A549 (cell line): Measurements from ENCODE around the gene PARVB. TPM values are rescaled to one million over a fixed set of nuclear protein-coding genes. Genes with fewer than 3 reads are reported as not detected.

Experiments
- ATAC-seq, 2 experiments: fragments of 200-7000 bp in 1 of 2; fragments of >200 bp in 1 of 2; cut with Nextera tagmentation in 1 of 2; cut with Tn5 transposase in 1 of 2; 3 replicates each; pipeline versions ENCODE4 v1.8.0 to v1.9.1; 2018 to 2020; ENCODE audit warnings: mild to moderate bottlenecking in 1 of 2, moderate library complexity in 1 of 2
- CTCF ChIA-PET: fragments of 300-600 bp; sonication (Branson Sonifier 250); formaldehyde crosslinking; extraction: SDS; loops from one replicate; lab custom pipeline; 2021; ENCODE audit warnings: antibody characterized with exemption, inconsistent platforms; lab: Yijun Ruan, JAX
- POLR2A ChIA-PET: fragments of 350-600 bp; formaldehyde crosslinking; extraction: SDS; loops from one replicate; lab custom pipeline; 2021; ENCODE audit warnings: antibody characterized with exemption, inconsistent platforms; lab: Yijun Ruan, JAX
- DNase-seq, 2 experiments: peaks; one replicate each; pipeline versions ENCODE4 v3.0.0 to v3.0.0-alpha.2; 2011 to 2016; ENCODE audit warnings: low read depth in 1 of 2, low spot score in 1 of 2
- FAIRE-seq: peaks from 2 replicates; lab custom pipeline; 2011; peaks lifted over from hg19 to GRCh38; lab: Jason Lieb, UNC
- H3K27ac ChIP-seq, 2 experiments: fragments of >200 bp; sonication (Bioruptor Twin); formaldehyde crosslinking; 3 replicates each; pipeline ENCODE4 v1.5.1; 2016 to 2017
- H3K4me1 ChIP-seq: fragments of >200 bp; sonication (Bioruptor Twin); formaldehyde crosslinking; 3 replicates; pipeline ENCODE4 v1.6.1; 2016
- H3K4me2 ChIP-seq: fragments of >200 bp; sonication (Bioruptor Twin); formaldehyde crosslinking; 3 replicates; pipeline ENCODE4 v1.6.1; 2016
- H3K4me3 ChIP-seq: fragments of >200 bp; sonication (Bioruptor Twin); formaldehyde crosslinking; 3 replicates; pipeline ENCODE4 v1.5.1; 2016
- H3K9me3 ChIP-seq: fragments of >200 bp; sonication (Bioruptor Twin); formaldehyde crosslinking; 3 replicates; pipeline ENCODE4 v1.6.1; 2016
- CBX8 ChIP-seq: fragments of 200-600 bp; sonication (generic); IDR thresholded peaks from 2 replicates; pipeline ENCODE4 v1.6.1; 2016
- CEBPB ChIP-seq, 2 experiments: fragments of >200 bp in 1 of 2; sonication (Bioruptor Twin) in 1 of 2; formaldehyde crosslinking in 1 of 2; IDR thresholded peaks; 2 replicates each; pipeline ENCODE4 v1.6.1; 2012 to 2016
- CHD2 ChIP-seq: fragments of 150-350 bp; IDR thresholded peaks from 2 replicates; pipeline ENCODE4 v1.6.1; 2014; ENCODE audit warnings: low read length; ENCODE audit not compliant: partially characterized antibody
- CTCF ChIP-seq: fragments of >200 bp; sonication (Bioruptor Twin); formaldehyde crosslinking; IDR thresholded peaks from 3 replicates; pipeline ENCODE4 v1.5.1; 2016
- ESRRA ChIP-seq: fragments of 150-350 bp; IDR thresholded peaks from 2 replicates; pipeline ENCODE4 v1.6.1; 2014; ENCODE audit warnings: mild to moderate bottlenecking, low read length, borderline replicate concordance
- FOXS1 ChIP-seq: fragments of 250-450 bp; sonication (Bioruptor Pico); IDR thresholded peaks from 2 replicates; pipeline ENCODE4 v1.5.0; 2020; ENCODE audit warnings: mild to moderate bottlenecking, moderate library complexity
- HOXA7 ChIP-seq: fragments of 250-450 bp; sonication (Bioruptor Pico); IDR thresholded peaks from 2 replicates; pipeline ENCODE4 v1.5.0; 2020; ENCODE audit warnings: mild to moderate bottlenecking, moderate library complexity
- HOXB5 ChIP-seq: fragments of 250-450 bp; sonication (Bioruptor Pico); IDR thresholded peaks from 2 replicates; pipeline ENCODE4 v1.5.0; 2020; ENCODE audit warnings: mild to moderate bottlenecking, moderate library complexity
- JUNB ChIP-seq: fragments of >200 bp; sonication (Bioruptor Twin); formaldehyde crosslinking; IDR thresholded peaks from 2 replicates; pipeline ENCODE4 v1.6.1; 2016
- KDM1A ChIP-seq: fragments of 200-600 bp; sonication (generic); IDR thresholded peaks from 2 replicates; pipeline ENCODE4 v1.6.1; 2016; ENCODE audit warnings: low read depth, mild to moderate bottlenecking
- KDM5A ChIP-seq: fragments of 200-600 bp; sonication (generic); IDR thresholded peaks from 2 replicates; pipeline ENCODE4 v1.6.1; 2016; ENCODE audit warnings: antibody characterized with exemption, mild to moderate bottlenecking
- MAX ChIP-seq: IDR thresholded peaks from 2 replicates; pipeline ENCODE4 v1.6.1; 2012
- NFE2L2 ChIP-seq: fragments of 150-350 bp; conservative IDR thresholded peaks from 2 replicates; pipeline ENCODE4 v1.6.1; 2014; ENCODE audit warnings: low read length
- NR3C1 ChIP-seq: fragments of >200 bp; sonication (Bioruptor Twin); formaldehyde crosslinking; IDR thresholded peaks from 3 replicates; pipeline ENCODE4 v1.6.1; 2017
- POLR2A ChIP-seq: IDR thresholded peaks from 2 replicates; pipeline ENCODE4 v1.6.1; 2012; ENCODE audit warnings: mild to moderate bottlenecking, low read length
- POLR2AphosphoS2 ChIP-seq: conservative IDR thresholded peaks from 2 replicates; pipeline ENCODE4 v1.6.1; 2012; ENCODE audit warnings: low read length, improper control_type of control experiment, inconsistent platforms
- RAD21 ChIP-seq, 2 experiments: fragments of >200 bp in 1 of 2; sonication (Bioruptor Twin) in 1 of 2; formaldehyde crosslinking in 1 of 2; IDR thresholded peaks in 1 of 2; conservative IDR thresholded peaks in 1 of 2; 2 replicates in 1 of 2; 3 replicates in 1 of 2; pipeline ENCODE4 v1.6.1; 2012 to 2018; ENCODE audit warnings: inconsistent platforms in 1 of 2
- REST ChIP-seq: fragments of 200-600 bp; sonication (generic); IDR thresholded peaks from 2 replicates; pipeline ENCODE4 v1.6.1; 2016; ENCODE audit warnings: antibody characterized with exemption, mild to moderate bottlenecking, moderate library complexity
- RFX5 ChIP-seq: fragments of 450-650 bp; IDR thresholded peaks from 2 replicates; pipeline ENCODE4 v1.7.1; 2014; ENCODE audit warnings: antibody characterized with exemption, mild to moderate bottlenecking, moderate library complexity
- SMC3 ChIP-seq: fragments of >200 bp; sonication (Bioruptor Twin); formaldehyde crosslinking; IDR thresholded peaks from 3 replicates; pipeline ENCODE4 v1.6.1; 2018; ENCODE audit warnings: inconsistent platforms
- SREBF2 ChIP-seq: fragments of 450-650 bp; IDR thresholded peaks from 2 replicates; pipeline ENCODE4 v1.6.1; 2014; ENCODE audit warnings: mild to moderate bottlenecking, moderate library complexity
- ZNF302 ChIP-seq: fragments of 250-450 bp; sonication (Bioruptor Pico); IDR thresholded peaks from 2 replicates; pipeline ENCODE4 v1.9.0; 2021; ENCODE audit warnings: inconsistent platforms, mild to moderate bottlenecking, moderate library complexity
- WGBS: methylation state at CpG from one replicate; pipeline ENCODE4 v1.1.6; 2017; ENCODE audit errors: missing lambda C conversion rate; 5-methylcytosine and 5-hydroxymethylcytosine counted together
- polyA plus RNA-seq, 4 experiments: library from polyadenylated mRNA; depleted of rRNA in 3 of 4; stranded (reverse); fragments of >200 nt; fragmentation: RNase III in 1 of 4; extraction: RNeasy Plus Mini Kit Qiagen cat#74134 plus additional on column Dnase treatment in 1 of 4; gene quantifications; 2 replicates in 3 of 4; 3 replicates in 1 of 4; pipeline ENCODE4 v1.2.3, GENCODE V29; 2011 to 2017

PARVB gene
- polyA plus RNA-seq, 2 of the 4 experiments (the other 2 are of a cell fraction) = 28.3 to 33.5 TPM

GRCh38 chr22:44080936-44081861 lies 57.1 kb downstream of the PARVB start:
- DNase-seq (peak; percentile 54 to 73), FAIRE-seq (no peak), ATAC-seq (peak in 1 of 2 experiments; percentile 85; a peak in 3 of 6 replicates)
- no peaks in the 10 kb centered on the region; the same call in 2 of the 3 replicates for H3K9me3 ChIP-seq
- ChIA-PET POLR2A (no interaction called here), CTCF (interaction anchor here (0.6 to 9.2 kb wide), 39 partner anchors 10 to 809 kb away, joined by 3 to 147 read pairs (median 4); no protein-coding TSS in a partner anchor)
- WGBS = 48% methylated on average over 27 of the region's 27 CpGs
- no peaks in the 10 kb centered on the region for H3K4me1 ChIP-seq
- TF ChIP-seq SMC3 = peak; percentile 69
- TF ChIP-seq CTCF = peak; percentile 68
- TF ChIP-seq RAD21 (conservative IDR thresholded peaks at IDR 0.05 in 1 of 2, IDR thresholded peaks at IDR 0.05 in 1 of 2) = peak; percentile 62 to 70
- no peak for TF ChIP-seq ESRRA
- no peak overlapping the region for H3K4me3 ChIP-seq
- H3K27ac ChIP-seq = no peak overlapping the region
- H3K4me2 ChIP-seq = no peak overlapping the region

- no peak overlapping the region for H3K27ac ChIP-seq
- no peaks in the 10 kb centered on the region for H3K4me1 ChIP-seq
- H3K4me3 ChIP-seq = no peak overlapping the region
- no peak overlapping the region for H3K4me2 ChIP-seq
- ChIA-PET CTCF (interaction anchor here (0.6 to 9.2 kb wide), 11 partner anchors 11 to 543 kb away, joined by 3 to 147 read pairs (median 9); no protein-coding TSS in a partner anchor), POLR2A (no interaction called here)
- no peak for FAIRE-seq
- no peaks in the 10 kb centered on the region; the same call in 2 of the 3 replicates for H3K9me3 ChIP-seq
- no peak for ATAC-seq
- DNase-seq = no peak
- 93% methylated on average over 6 of the region's 9 CpGs for WGBS
- TF ChIP-seq FOXS1 (CRISPR knock-in tag) (no peak), CHD2 (no peak), KDM1A (no peak), RFX5 (no peak), MAX (no peak), NFE2L2 (no peak), CBX8 (no peak), SMC3 (no peak), REST (no peak)
Measured at GRCh38 chr22:44082801-44083200, 58.7 kb downstream of the PARVB start.

- POLR2A ChIA-PET = no interaction called here
- TF ChIP-seq NR3C1 (no peak), ESRRA (no peak), POLR2AphosphoS2 (no peak), POLR2A (no peak), JUNB (no peak), CEBPB (IDR thresholded peaks at IDR 0.05) (no peak), ZNF302 (no peak), HOXA7 (CRISPR knock-in tag) (no peak), CHD2 (no peak), HOXB5 (CRISPR knock-in tag) (no peak), KDM5A (no peak), SREBF2 (no peak)
- TF ChIP-seq, all 56 proteins: peak for 0
- H3K4me1 ChIP-seq = peaks cover 6% of the 10 kb centered on the region; the same call in 1 of the 3 replicates
- ATAC-seq (no peak), DNase-seq (no peak), FAIRE-seq (no peak)
- H3K4me3 ChIP-seq = no peak overlapping the region
- WGBS = 89% methylated on average over 10 of the region's 11 CpGs
- CTCF ChIA-PET = interaction anchor here (0.5 to 9.2 kb wide), 7 partner anchors 14 to 542 kb away, joined by 3 to 147 read pairs (median 3); no protein-coding TSS in a partner anchor
- H3K9me3 ChIP-seq = no peaks in the 10 kb centered on the region; the same call in 2 of the 3 replicates
- H3K27ac ChIP-seq = no peak overlapping the region
- no peak overlapping the region for H3K4me2 ChIP-seq
Measured at GRCh38 chr22:44084044-44084772, 60.1 kb downstream of the PARVB start.
